ENCODE results near the gene PDE9A.

Gene PDE9A

GRCh38 chr21:42760951-42761751, 107.7 kb downstream of the PDE9A start:
- DNase-seq = no peak

- DNase-seq = no peak
Measured at GRCh38 chr21:42761776-42762335, 108.4 kb downstream of the PDE9A start.

GRCh38 chr21:42763581-42764442, 110.4 kb downstream of the PDE9A start:
- DNase-seq = no peak

- no peak for DNase-seq
Measured at GRCh38 chr21:42764443-42764760, 111.0 kb downstream of the PDE9A start.

GRCh38 chr21:42764883-42765282, 111.5 kb downstream of the PDE9A start:
- DNase-seq = no peak

- DNase-seq = no peak
Measured at GRCh38 chr21:42765656-42766055, 112.2 kb downstream of the PDE9A start.

- DNase-seq = no peak
Measured at GRCh38 chr21:42766739-42767560, 113.5 kb downstream of the PDE9A start.

- DNase-seq = no peak
Measured at GRCh38 chr21:42767561-42767835, 114.1 kb downstream of the PDE9A start.

- DNase-seq = no peak
Measured at GRCh38 chr21:42768324-42769121, 115.1 kb downstream of the PDE9A start.

- no peak for DNase-seq
Measured at GRCh38 chr21:42769183-42769819, 115.9 kb downstream of the PDE9A start.

- DNase-seq = no peak
Measured at GRCh38 chr21:42769820-42770716, 116.6 kb downstream of the PDE9A start.

- no peak for DNase-seq
Measured at GRCh38 chr21:42770717-42771502, 117.5 kb downstream of the PDE9A start.

- DNase-seq = no peak
Measured at GRCh38 chr21:42771503-42771805, 118.0 kb downstream of the PDE9A start.

- DNase-seq = no peak
Measured at GRCh38 chr21:42775123-42775522, 121.7 kb downstream of the PDE9A start.

GRCh38 chr21:42775891-42776290, 122.5 kb downstream of the PDE9A start:
- no peak for DNase-seq

- no peak for DNase-seq
Measured at GRCh38 chr21:42777064-42777756, 123.8 kb downstream of the PDE9A start.

GRCh38 chr21:42777757-42778344, 124.4 kb downstream of the PDE9A start:
- DNase-seq = no peak

- no peak for DNase-seq
Measured at GRCh38 chr21:42779431-42779861, 126.0 kb downstream of the PDE9A start.

GRCh38 chr21:42780617-42781016, 127.2 kb downstream of the PDE9A start:
- no peak for DNase-seq
